RWPE2 (cell line): Measurements from ENCODE around the gene SYT9.

ENCODE experiments used
- ATAC-seq: fragments of 200-7000 bp; cut with Tn5 transposase; 3 replicates; pipeline ENCODE4 v1.9.1; 2021; ENCODE audit warnings: low read depth
- DNase-seq: peaks from one replicate; pipeline ENCODE4 v3.0.0-alpha.2; 2020; ENCODE audit warnings: low spot score
- H3K27ac ChIP-seq: fragments of 450-650 bp; 2 replicates; pipeline ENCODE4 v1.5.1; 2017; ENCODE audit warnings: mild to moderate bottlenecking; ENCODE audit not compliant: poor library complexity, severe bottlenecking
- H3K27me3 ChIP-seq: fragments of 250-450 bp; sonication (Bioruptor Pico); 2 replicates; pipeline ENCODE4 v1.5.1; 2021; ENCODE audit warnings: mild to moderate bottlenecking, moderate library complexity; ENCODE audit not compliant: insufficient read depth, poor library complexity, severe bottlenecking
- H3K36me3 ChIP-seq: fragments of 250-450 bp; sonication (Bioruptor Pico); 2 replicates; pipeline ENCODE4 v1.5.1; 2020; ENCODE audit warnings: low read depth, mild to moderate bottlenecking, moderate library complexity
- H3K4me1 ChIP-seq: fragments of 250-450 bp; sonication (Bioruptor Pico); 2 replicates; pipeline ENCODE4 v1.5.1; 2021; ENCODE audit warnings: mild to moderate bottlenecking, moderate library complexity; ENCODE audit not compliant: insufficient read depth, poor library complexity, severe bottlenecking
- H3K4me3 ChIP-seq: fragments of 250-450 bp; sonication (Bioruptor Pico); 2 replicates; pipeline ENCODE4 v1.5.1; 2021; ENCODE audit warnings: mild to moderate bottlenecking, moderate library complexity; ENCODE audit not compliant: severe bottlenecking
- H3K9me3 ChIP-seq: fragments of 250-450 bp; sonication (Bioruptor Pico); 2 replicates; pipeline ENCODE4 v1.5.1; 2021; ENCODE audit warnings: mild to moderate bottlenecking, moderate library complexity; ENCODE audit not compliant: severe bottlenecking
- TF ChIP-seq, protein P1 (sequence below): fragments of 450-650 bp; IDR thresholded peaks from one replicate; pipeline ENCODE4 v1.5.1; 2017; ENCODE audit warnings: mild to moderate bottlenecking, moderate library complexity; ENCODE audit not compliant: poor library complexity, severe bottlenecking

Gene SYT9

GRCh38 chr11:7487360-7487759, 235.7 kb downstream of the SYT9 start:
- no peaks in the 10 kb centered on the region for H3K9me3 ChIP-seq
- no peaks in the 10 kb centered on the region for H3K36me3 ChIP-seq
- DNase-seq (no peak), ATAC-seq (no peak)
- no peak overlapping the region for H3K27ac ChIP-seq
- no peaks in the 10 kb centered on the region for H3K27me3 ChIP-seq
- H3K4me3 ChIP-seq: no peak overlapping the region
- no peaks in the 10 kb centered on the region for H3K4me1 ChIP-seq
- TF ChIP-seq, protein P1, sequence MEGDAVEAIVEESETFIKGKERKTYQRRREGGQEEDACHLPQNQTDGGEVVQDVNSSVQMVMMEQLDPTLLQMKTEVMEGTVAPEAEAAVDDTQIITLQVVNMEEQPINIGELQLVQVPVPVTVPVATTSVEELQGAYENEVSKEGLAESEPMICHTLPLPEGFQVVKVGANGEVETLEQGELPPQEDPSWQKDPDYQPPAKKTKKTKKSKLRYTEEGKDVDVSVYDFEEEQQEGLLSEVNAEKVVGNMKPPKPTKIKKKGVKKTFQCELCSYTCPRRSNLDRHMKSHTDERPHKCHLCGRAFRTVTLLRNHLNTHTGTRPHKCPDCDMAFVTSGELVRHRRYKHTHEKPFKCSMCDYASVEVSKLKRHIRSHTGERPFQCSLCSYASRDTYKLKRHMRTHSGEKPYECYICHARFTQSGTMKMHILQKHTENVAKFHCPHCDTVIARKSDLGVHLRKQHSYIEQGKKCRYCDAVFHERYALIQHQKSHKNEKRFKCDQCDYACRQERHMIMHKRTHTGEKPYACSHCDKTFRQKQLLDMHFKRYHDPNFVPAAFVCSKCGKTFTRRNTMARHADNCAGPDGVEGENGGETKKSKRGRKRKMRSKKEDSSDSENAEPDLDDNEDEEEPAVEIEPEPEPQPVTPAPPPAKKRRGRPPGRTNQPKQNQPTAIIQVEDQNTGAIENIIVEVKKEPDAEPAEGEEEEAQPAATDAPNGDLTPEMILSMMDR: no peak

GRCh38 chr11:7488681-7489080, 237.0 kb downstream of the SYT9 start:
- TF ChIP-seq, protein P1: no peak
- Histone ChIP-seq H3K4me3 (no peak overlapping the region), H3K4me1 (no peaks in the 10 kb centered on the region), H3K27me3 (no peaks in the 10 kb centered on the region), H3K36me3 (no peaks in the 10 kb centered on the region), H3K27ac (no peak overlapping the region), H3K9me3 (no peaks in the 10 kb centered on the region)
- DNase-seq (no peak), ATAC-seq (no peak)

DNA sequence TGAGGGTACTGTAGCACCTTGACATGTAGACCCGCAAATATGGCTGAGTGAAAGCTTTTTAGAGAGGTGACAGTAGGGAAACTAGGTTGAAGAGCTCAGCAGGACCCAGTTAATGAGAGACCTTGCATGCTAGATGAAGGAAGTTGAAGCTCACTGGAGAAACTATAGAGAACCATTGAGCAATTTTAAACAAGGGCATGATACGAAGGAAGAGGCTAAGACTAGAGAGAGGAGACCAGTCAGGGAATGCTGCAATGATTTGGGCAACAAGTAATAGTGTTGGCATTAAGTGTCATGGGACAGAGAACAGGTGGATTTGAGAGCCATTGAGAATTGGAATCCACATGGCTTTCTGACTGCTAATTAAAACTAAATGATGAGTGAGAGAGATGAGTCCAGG, 237.7 kb downstream of the SYT9 start:
- Histone ChIP-seq H3K4me1 (no peaks in the 10 kb centered on the region), H3K9me3 (peaks cover 1% of the 10 kb centered on the region), H3K4me3 (no peak overlapping the region), H3K27me3 (no peaks in the 10 kb centered on the region), H3K36me3 (no peaks in the 10 kb centered on the region), H3K27ac (no peak overlapping the region)
- TF ChIP-seq, protein P1: no peak
- ATAC-seq (no peak), DNase-seq (no peak)

- H3K4me3 ChIP-seq: no peak overlapping the region
- no peaks in the 10 kb centered on the region for H3K36me3 ChIP-seq
- no peak for DNase-seq
- H3K27me3 ChIP-seq: no peaks in the 10 kb centered on the region
- H3K9me3 ChIP-seq: peaks cover 1% of the 10 kb centered on the region
- H3K27ac ChIP-seq: no peak overlapping the region
- peak; percentile 84 for ATAC-seq
- no peaks in the 10 kb centered on the region for H3K4me1 ChIP-seq
- TF ChIP-seq, protein P1: no peak
Measured at GRCh38 chr11:7490054-7490453, 238.3 kb downstream of the SYT9 start.

DNA sequence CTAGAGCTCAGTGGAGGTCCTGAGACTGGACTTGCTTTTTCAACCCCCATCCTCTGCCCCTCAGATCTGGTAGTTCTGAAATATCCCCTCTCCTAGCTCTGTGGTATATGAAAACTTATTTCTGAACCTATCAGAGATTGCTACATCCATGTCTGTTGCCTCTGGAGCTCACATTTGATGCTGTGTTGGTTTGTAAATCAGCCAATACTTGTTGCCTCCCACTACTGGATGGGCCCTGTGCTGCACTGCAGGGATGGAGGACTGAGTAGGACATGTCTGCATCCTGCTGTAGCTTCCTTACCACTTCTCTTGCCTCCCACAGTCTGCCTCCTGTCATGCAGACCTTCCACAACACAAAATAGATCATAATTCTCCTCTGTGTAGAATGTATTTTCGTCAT, 238.8 kb downstream of the SYT9 start:
- Histone ChIP-seq H3K27ac (no peak overlapping the region), H3K4me1 (no peaks in the 10 kb centered on the region), H3K4me3 (no peak overlapping the region), H3K9me3 (peaks cover 1% of the 10 kb centered on the region), H3K27me3 (no peaks in the 10 kb centered on the region), H3K36me3 (no peaks in the 10 kb centered on the region)
- no peak for ATAC-seq
- DNase-seq: no peak
- TF ChIP-seq, protein P1: no peak
